Measurements from ENCODE around the gene ARHGAP23.

Gene ARHGAP23

DNA sequence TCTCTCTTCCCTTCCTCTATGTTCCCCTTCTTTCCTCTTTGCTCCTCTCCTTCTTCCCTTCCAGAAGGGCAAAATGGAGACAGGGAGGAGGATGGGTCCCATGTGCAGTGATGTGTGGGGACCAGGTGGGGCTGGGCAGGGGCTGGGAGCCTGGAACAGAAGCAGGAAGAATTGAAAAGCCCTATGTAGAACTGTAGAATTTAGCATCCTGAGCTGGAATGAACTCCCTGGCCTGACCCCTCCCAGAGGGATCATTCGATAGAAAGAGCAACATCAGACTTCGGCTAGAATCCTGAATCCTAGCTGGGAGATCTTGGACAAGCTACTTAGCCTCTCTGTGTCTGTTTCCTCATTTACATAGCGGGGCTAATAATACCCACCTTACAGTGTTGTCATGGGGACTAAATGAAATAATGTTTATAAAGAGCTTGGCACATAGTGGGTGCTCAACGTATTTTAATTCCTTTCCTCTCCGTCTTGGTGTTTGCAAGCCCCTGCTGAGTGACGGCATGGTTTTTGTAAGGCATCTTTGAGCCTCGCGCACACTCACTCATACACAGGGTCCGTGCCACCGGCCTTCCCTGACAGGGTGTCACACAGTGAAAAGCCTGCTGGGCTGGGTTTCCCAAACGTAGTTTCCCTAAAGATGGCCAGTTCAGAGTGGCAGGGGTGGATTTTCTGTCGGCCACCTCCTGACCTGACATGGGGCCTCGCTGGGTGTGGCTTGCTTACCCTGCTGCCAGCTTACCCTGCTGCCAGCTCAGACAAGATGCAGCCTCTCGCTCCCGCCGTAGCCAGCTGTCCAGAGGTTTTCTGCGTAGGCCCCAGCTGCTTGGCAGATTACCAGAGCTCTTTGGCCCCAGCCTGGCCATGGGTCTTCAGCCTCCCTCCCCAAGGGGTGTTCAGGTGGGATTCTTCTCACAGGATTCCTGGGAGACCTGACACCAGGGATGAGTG, 6.1 kb upstream of the ARHGAP23 start:
- peaks cover 13% of the 10 kb centered on the region for H3K27me3 ChIP-seq (ENCODE audit: low read depth, low read length)
- H3K27ac ChIP-seq (ENCODE audit: low read length), result peak overlapping the region; percentile 32
- no peak overlapping the region for H3K4me3 ChIP-seq (ENCODE audit: low read depth in 1 of 2, low read length in 2 of 2)
- H3K9me3 ChIP-seq (ENCODE audit: control insufficient read depth in 1 of 2, low read length in 2 of 2), result no peaks in the 10 kb centered on the region
- peaks cover 5 to 35% of the 10 kb centered on the region in 2 donors for H3K4me1 ChIP-seq (ENCODE audit: control insufficient read depth in 1 of 2, insufficient read depth in 2 of 2, low read length in 2 of 2)
- no peaks in the 10 kb centered on the region for H3K36me3 ChIP-seq (ENCODE audit: control insufficient read depth in 1 of 2, insufficient read depth in 2 of 2, low read length in 2 of 2)

DNA sequence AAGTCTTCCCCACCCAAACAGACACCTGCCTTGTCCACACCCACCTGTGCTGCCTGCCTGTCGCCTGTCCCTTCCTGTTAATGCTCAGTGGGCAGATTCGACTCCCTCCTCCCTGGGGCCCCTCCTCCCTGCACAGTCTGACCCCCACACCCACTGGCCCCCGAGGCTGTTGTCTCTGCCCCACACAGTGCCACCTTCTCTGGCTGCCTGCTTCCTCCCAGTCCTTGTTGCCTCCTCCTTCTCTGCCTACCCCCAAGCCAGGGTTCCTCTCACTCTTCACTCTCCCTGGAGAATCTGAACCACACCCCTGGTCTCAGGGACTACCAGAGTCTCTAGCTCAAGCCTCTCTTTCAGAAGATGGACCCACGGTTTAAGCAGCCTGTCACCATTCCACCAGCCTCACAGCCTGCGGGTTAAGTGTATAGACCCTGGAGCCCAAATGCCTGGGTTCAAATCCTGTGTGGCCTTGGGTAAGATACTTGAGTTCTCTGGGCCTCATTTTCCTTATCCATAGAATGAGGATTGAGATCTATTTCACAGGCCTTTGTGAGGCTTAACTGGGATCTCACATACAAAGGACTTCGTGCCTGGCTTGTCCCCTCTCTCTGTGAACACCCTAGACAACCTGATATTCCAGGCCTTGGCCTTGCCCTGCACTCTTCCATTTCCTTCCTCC, 3.8 kb upstream of the ARHGAP23 start:
- H3K4me1 ChIP-seq (ENCODE audit: control insufficient read depth in 1 of 2, insufficient read depth in 2 of 2, low read length in 2 of 2), result peaks cover 5 to 43% of the 10 kb centered on the region in 2 donors
- no peaks in the 10 kb centered on the region for H3K36me3 ChIP-seq (ENCODE audit: control insufficient read depth in 1 of 2, insufficient read depth in 2 of 2, low read length in 2 of 2)
- H3K9me3 ChIP-seq (ENCODE audit: control insufficient read depth in 1 of 2, low read length in 2 of 2), result no peaks in the 10 kb centered on the region
- H3K27me3 ChIP-seq (ENCODE audit: low read depth, low read length), result peaks cover 7% of the 10 kb centered on the region
- H3K27ac ChIP-seq (ENCODE audit: low read length), result peak overlapping the region; percentile 5
- no peak overlapping the region for H3K4me3 ChIP-seq (ENCODE audit: low read depth in 1 of 2, low read length in 2 of 2)

DNA sequence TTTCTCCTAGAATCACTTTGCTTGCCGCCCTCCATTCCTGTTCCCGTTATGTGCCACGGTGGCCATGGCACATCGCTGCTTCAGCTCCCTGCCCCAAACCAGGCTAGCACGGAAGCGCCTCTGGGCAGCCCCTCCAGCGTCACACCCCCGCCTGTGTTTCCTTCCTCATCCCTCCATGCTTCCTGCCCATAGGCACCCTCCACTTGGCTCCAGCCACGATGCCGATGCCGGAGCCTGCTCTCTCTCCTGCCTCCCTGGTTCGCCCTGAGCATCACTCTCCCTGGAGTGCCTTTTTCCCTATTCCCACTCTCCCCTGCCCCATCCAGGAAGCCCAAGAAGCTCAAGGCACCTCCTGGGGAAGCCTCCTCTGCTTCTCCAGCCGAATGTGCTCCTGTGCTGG, 3.2 kb upstream of the ARHGAP23 start:
- Histone ChIP-seq H3K4me3 (ENCODE audit: low read depth in 1 of 2, low read length in 2 of 2) (no peak overlapping the region), H3K27me3 (ENCODE audit: low read depth, low read length) (peaks cover 1% of the 10 kb centered on the region), H3K4me1 (ENCODE audit: control insufficient read depth in 1 of 2, insufficient read depth in 2 of 2, low read length in 2 of 2) (peaks cover 5 to 43% of the 10 kb centered on the region in 2 donors), H3K9me3 (ENCODE audit: control insufficient read depth in 1 of 2, low read length in 2 of 2) (no peaks in the 10 kb centered on the region), H3K27ac (ENCODE audit: low read length) (peak overlapping the region; percentile 5), H3K36me3 (ENCODE audit: control insufficient read depth in 1 of 2, insufficient read depth in 2 of 2, low read length in 2 of 2) (no peaks in the 10 kb centered on the region)

DNA sequence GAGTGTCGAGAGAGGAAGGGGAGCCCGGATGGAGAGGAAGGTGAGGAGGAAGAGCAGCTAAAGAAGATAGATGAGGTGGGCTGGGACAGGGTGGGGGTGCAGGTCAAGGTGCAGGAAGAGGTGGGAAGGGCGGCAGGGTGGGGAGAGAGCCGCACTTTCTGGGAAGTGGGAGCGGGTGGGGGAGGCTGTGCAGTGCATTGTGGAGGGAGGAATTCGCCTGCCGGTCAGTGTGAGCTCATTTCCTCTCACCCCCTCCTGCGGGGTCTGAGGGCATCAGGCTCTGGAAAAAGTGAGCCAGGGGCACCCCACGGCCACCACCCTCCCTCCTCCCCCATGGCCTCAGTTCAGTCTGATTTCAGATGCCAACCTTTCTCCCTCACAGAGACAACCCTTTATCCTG, 2.5 kb upstream of the ARHGAP23 start:
- Histone ChIP-seq H3K9me3 (ENCODE audit: control insufficient read depth in 1 of 2, low read length in 2 of 2) (no peaks in the 10 kb centered on the region), H3K36me3 (ENCODE audit: control insufficient read depth in 1 of 2, insufficient read depth in 2 of 2, low read length in 2 of 2) (no peaks in the 10 kb centered on the region), H3K4me3 (ENCODE audit: low read depth in 1 of 2, low read length in 2 of 2) (no peak overlapping the region), H3K27ac (ENCODE audit: low read length) (peak overlapping the region; percentile 3), H3K4me1 (ENCODE audit: control insufficient read depth in 1 of 2, insufficient read depth in 2 of 2, low read length in 2 of 2) (peaks cover 5 to 43% of the 10 kb centered on the region in 2 donors), H3K27me3 (ENCODE audit: low read depth, low read length) (no peaks in the 10 kb centered on the region)

DNA sequence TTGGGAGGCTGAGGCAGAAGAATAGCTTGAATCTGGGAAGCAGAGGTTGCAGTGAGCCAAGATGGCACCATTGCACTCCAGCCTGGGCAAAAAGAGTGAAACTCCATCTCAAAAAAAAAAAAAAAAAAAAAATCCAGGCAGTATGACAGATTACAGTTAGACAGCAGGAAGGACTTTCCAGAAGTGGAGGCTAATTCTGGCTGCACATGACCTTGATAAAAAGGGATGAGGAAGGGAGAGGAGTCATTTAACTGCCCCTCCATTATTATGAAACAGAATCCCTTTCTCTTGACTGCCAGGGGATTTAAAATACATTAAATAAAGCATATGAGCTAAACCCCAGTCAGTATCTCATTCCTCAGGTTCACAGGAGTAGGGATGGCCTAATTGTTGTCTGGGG, 1.8 kb upstream of the ARHGAP23 start:
- Histone ChIP-seq H3K36me3 (ENCODE audit: control insufficient read depth in 1 of 2, insufficient read depth in 2 of 2, low read length in 2 of 2) (no peaks in the 10 kb centered on the region), H3K27ac (ENCODE audit: low read length) (peak overlapping the region; percentile 76), H3K4me3 (ENCODE audit: low read depth in 1 of 2, low read length in 2 of 2) (no peak overlapping the region), H3K4me1 (ENCODE audit: control insufficient read depth in 1 of 2, insufficient read depth in 2 of 2, low read length in 2 of 2) (peaks cover 0 to 43% of the 10 kb centered on the region in 2 donors), H3K9me3 (ENCODE audit: control insufficient read depth in 1 of 2, low read length in 2 of 2) (no peaks in the 10 kb centered on the region), H3K27me3 (ENCODE audit: low read depth, low read length) (no peaks in the 10 kb centered on the region)

DNA sequence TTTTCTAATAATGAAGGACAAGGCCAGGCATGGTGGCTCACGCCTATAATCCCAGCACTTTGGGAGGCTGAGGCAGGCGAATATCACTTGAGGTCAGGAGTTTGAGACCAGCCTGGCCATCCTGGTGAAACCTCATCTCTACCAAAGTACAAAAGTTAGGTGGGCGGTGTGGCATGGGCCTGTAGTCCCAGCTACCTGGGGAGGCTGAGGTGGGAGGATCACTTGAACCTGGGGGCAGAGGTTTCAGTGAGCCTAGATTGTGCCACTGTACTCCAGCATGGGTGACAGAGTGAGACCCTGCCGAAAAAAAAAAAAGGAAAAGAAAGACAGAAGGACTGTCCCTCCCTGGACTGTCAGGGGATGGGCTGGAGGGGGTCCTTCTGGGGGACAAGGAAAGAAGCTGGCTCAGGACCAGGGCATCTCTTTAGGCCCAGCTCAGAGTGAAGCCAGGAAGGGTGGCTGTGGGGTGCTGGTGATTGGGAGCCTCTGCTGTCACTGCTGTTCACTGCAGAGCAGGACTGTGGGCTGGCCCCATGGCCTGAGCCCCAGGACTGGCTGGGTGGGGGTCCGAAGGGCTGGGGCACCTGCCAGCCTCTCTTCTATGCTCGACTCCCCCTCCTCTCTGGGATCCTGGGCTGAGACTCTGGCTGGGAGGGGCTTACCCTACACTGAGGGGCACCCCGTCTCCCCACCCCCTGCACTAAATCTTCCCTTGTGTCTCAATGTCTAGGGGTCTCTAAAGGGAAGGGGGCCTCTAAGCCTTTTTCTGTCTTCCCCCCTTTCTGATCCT, 909 bp upstream of the ARHGAP23 start:
- Histone ChIP-seq H3K27me3 (ENCODE audit: low read depth, low read length) (no peaks in the 10 kb centered on the region), H3K4me1 (ENCODE audit: control insufficient read depth in 1 of 2, insufficient read depth in 2 of 2, low read length in 2 of 2) (peaks cover 0 to 34% of the 10 kb centered on the region in 2 donors), H3K4me3 (ENCODE audit: low read depth in 1 of 2, low read length in 2 of 2) (peak overlapping the region; percentile 76 to 92), H3K9me3 (ENCODE audit: control insufficient read depth in 1 of 2, low read length in 2 of 2) (no peaks in the 10 kb centered on the region), H3K36me3 (ENCODE audit: control insufficient read depth in 1 of 2, insufficient read depth in 2 of 2, low read length in 2 of 2) (no peaks in the 10 kb centered on the region), H3K27ac (ENCODE audit: low read length) (peak overlapping the region; percentile 76)

DNA sequence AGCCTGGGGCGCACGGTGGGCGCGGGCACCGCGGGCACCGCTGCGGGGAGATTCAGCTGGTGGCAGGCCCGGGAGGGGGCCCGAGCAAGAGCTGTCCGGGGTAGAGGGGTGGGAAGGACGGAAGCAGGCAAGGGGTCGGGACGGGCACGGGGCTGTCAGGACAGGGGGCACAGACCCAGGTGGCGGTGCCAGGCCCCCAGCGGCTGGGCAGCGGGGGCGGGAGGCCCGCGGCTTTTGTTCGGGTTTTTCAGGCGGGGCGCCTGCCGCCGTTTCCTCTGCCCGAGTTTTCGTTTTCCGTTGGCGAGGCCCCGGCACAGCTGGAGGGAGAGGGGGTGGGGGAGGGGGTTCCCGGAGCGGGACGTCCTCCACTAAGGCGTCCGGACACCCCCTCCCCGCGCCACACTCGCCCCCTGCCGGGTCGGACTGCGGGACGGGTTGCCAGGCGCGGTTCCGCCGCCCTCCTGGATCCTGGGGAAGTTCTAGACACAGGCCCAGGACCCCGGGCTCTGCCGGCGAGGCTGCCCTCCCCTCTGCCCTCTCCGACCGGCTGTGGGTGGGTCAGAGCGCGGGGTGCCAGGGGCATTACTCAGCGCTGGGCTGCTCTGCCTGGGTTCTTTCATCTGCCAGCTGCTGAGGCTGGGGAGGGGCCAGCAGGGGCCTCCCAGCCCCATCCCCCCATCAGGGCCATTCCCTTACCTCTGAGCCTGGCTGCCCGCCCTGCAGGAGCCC, 543 bp downstream of the ARHGAP23 start:
- Histone ChIP-seq H3K9me3 (ENCODE audit: control insufficient read depth in 1 of 2, low read length in 2 of 2) (no peaks in the 10 kb centered on the region), H3K36me3 (ENCODE audit: control insufficient read depth in 1 of 2, insufficient read depth in 2 of 2, low read length in 2 of 2) (no peaks in the 10 kb centered on the region), H3K4me3 (ENCODE audit: low read depth in 1 of 2, low read length in 2 of 2) (peak overlapping the region; percentile 61 to 92), H3K27ac (ENCODE audit: low read length) (peak overlapping the region; percentile 72), H3K27me3 (ENCODE audit: low read depth, low read length) (no peaks in the 10 kb centered on the region), H3K4me1 (ENCODE audit: control insufficient read depth in 1 of 2, insufficient read depth in 2 of 2, low read length in 2 of 2) (peaks cover 0 to 33% of the 10 kb centered on the region in 2 donors)

DNA sequence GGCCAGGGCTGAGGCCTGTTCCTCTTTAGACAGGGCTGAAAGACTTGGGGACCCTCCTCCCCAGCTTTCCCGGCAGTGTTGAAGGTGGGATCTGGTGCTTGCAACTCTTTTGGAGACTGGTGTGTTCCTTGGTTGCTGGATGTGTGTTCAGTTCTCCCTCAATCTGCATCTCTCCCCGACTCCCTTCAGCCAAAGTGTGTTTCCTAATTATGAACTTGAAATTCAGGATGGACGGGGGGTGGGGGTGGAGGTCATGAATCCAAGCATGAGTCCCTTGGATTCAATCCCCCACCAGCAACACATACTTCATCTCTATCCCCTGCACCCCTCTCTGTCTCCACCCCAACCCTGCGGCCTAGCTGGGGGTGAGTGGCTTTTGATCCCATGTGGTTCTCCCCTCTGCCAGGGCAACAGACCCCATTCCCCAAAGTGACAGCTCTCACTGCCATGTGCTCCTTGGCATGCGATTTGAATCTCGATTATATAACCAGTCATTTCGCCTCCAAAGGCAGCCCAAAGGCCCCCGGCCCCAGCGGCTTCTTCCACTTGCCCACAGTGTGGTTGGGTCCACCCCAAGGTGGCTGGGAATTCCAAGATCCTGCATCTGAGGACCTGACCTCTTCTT, 1.3 kb downstream of the ARHGAP23 start:
- no peaks in the 10 kb centered on the region for H3K27me3 ChIP-seq (ENCODE audit: low read depth, low read length)
- H3K4me3 ChIP-seq (ENCODE audit: low read depth in 1 of 2, low read length in 2 of 2), result peak overlapping the region; percentile 61 to 92
- H3K9me3 ChIP-seq (ENCODE audit: control insufficient read depth in 1 of 2, low read length in 2 of 2), result no peaks in the 10 kb centered on the region
- H3K4me1 ChIP-seq (ENCODE audit: control insufficient read depth in 1 of 2, insufficient read depth in 2 of 2, low read length in 2 of 2), result peaks cover 0 to 33% of the 10 kb centered on the region in 2 donors
- H3K27ac ChIP-seq (ENCODE audit: low read length), result peak overlapping the region; percentile 72
- H3K36me3 ChIP-seq (ENCODE audit: control insufficient read depth in 1 of 2, insufficient read depth in 2 of 2, low read length in 2 of 2), result no peaks in the 10 kb centered on the region

DNA sequence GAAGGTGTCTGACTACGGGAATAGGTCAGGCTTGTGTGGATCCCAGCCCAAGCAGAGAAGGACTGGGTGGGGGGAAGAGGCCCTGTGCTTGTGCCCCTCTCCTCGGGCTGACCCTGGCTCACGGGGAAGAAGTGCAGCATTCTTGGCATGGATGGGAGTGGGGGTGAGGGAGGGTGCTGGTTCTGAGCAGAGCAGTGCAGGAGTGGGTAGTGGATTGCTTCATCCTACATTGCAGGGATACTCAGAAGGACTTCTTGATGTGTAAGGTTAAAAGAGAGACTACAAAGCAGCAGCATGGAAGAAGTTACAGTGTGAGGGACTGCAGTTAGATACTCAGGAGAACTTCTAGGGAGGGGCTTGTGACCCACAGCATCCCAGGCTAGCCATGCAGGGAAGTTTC, 2.1 kb downstream of the ARHGAP23 start:
- H3K27ac ChIP-seq (ENCODE audit: low read length), result peak overlapping the region; percentile 72
- H3K4me3 ChIP-seq (ENCODE audit: low read depth in 1 of 2, low read length in 2 of 2), result peak overlapping the region; percentile 26 to 92

DNA sequence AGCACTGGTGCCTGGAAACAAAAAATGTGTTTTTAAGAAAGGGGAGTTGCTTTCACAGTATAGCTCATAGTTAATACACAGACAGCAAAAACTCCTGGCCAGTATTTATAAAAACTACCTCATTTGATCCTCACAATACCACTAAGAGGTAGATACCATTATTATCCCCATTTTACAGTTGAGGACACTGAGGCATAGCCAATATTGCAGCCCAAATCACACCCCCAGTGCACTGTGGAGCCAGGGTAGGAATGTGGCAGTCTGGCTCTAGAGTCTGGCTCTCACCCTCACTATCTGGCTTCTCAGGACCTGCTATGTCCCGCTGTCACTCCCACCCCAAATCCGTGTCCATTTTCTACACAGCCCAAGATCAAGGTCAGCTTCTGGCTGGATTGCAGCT, 2.6 kb downstream of the ARHGAP23 start:
- H3K27me3 ChIP-seq (ENCODE audit: low read depth, low read length), result no peaks in the 10 kb centered on the region
- no peaks in the 10 kb centered on the region for H3K9me3 ChIP-seq (ENCODE audit: control insufficient read depth in 1 of 2, low read length in 2 of 2)
- H3K4me3 ChIP-seq (ENCODE audit: low read depth in 1 of 2, low read length in 2 of 2), result no peak overlapping the region
- H3K27ac ChIP-seq (ENCODE audit: low read length), result no peak overlapping the region
- peaks cover 0 to 39% of the 10 kb centered on the region in 2 donors for H3K4me1 ChIP-seq (ENCODE audit: control insufficient read depth in 1 of 2, insufficient read depth in 2 of 2, low read length in 2 of 2)
- no peaks in the 10 kb centered on the region for H3K36me3 ChIP-seq (ENCODE audit: control insufficient read depth in 1 of 2, insufficient read depth in 2 of 2, low read length in 2 of 2)

More for the DNA sequence above, 2.1 kb downstream of the ARHGAP23 start:
- Histone ChIP-seq H3K27me3 (ENCODE audit: low read depth, low read length) (no peaks in the 10 kb centered on the region), H3K4me1 (ENCODE audit: control insufficient read depth in 1 of 2, insufficient read depth in 2 of 2, low read length in 2 of 2) (peaks cover 0 to 38% of the 10 kb centered on the region in 2 donors), H3K9me3 (ENCODE audit: control insufficient read depth in 1 of 2, low read length in 2 of 2) (no peaks in the 10 kb centered on the region), H3K36me3 (ENCODE audit: control insufficient read depth in 1 of 2, insufficient read depth in 2 of 2, low read length in 2 of 2) (no peaks in the 10 kb centered on the region)
